Natural killer cell (primary cell): ENCODE measurements around the gene PTPN7. TPM values are rescaled to one million over a fixed set of nuclear protein-coding genes. Genes with fewer than 3 reads are reported as not detected.
"Not testable (repeated sequence)": the region's sequence is repeated elsewhere in the genome, so short reads cannot be mapped to it uniquely, and the experiment has no call there.

Experiments used
- ATAC-seq, 3 donors: fragments of 150-1000 bp in 2 of 3; fragments of 200-7000 bp in 1 of 3; cut with Tn5 transposase; 1 replicate in 1 of 3; 2 replicates in 2 of 3; pipeline ENCODE4 v1.10.0; 2021; ENCODE audit warnings: mild to moderate bottlenecking in 2 of 3, moderate library complexity in 2 of 3
- DNase-seq, 2 donors: peaks; one replicate each; pipeline versions ENCODE4 v3.0.0 to v3.0.0-alpha.2; 2013 to 2021; ENCODE audit warnings: mixed read lengths in 1 of 2
- H3K27ac ChIP-seq: one replicate; pipeline ENCODE4 v1.5.1; 2013; ENCODE audit warnings: mild to moderate bottlenecking, low read length
- H3K27me3 ChIP-seq: one replicate; pipeline ENCODE4 v1.6.1; 2013; ENCODE audit warnings: low read length; ENCODE audit not compliant: control insufficient read depth, insufficient read depth
- H3K36me3 ChIP-seq: one replicate; pipeline ENCODE4 v1.6.1; 2013; ENCODE audit warnings: low read length; ENCODE audit not compliant: control insufficient read depth, insufficient read depth
- H3K4me1 ChIP-seq: one replicate; pipeline ENCODE4 v1.6.1; 2013; ENCODE audit warnings: low read length; ENCODE audit not compliant: control insufficient read depth, insufficient read depth
- H3K4me3 ChIP-seq: one replicate; pipeline ENCODE4 v1.5.1; 2013; ENCODE audit warnings: low read length
- H3K9me3 ChIP-seq: one replicate; pipeline ENCODE4 v1.6.1; 2013; ENCODE audit warnings: low read length; ENCODE audit not compliant: control insufficient read depth, insufficient read depth
- H3K27ac Mint-ChIP-seq, 2 donors: one replicate each; pipeline ENCODE4 v1.8.0; 2022; ENCODE audit warnings: mild to moderate bottlenecking in 2 of 2, mixed read lengths in 2 of 2, moderate library complexity in 1 of 2
- H3K27me3 Mint-ChIP-seq, 2 donors: one replicate each; pipeline ENCODE4 v1.8.0; 2022; ENCODE audit warnings: low read depth in 2 of 2, mixed read lengths in 2 of 2
- H3K36me3 Mint-ChIP-seq: one replicate; pipeline ENCODE4 v1.8.0; 2022; ENCODE audit warnings: mixed read lengths
- H3K4me1 Mint-ChIP-seq, 2 donors: one replicate each; pipeline ENCODE4 v1.8.0; 2022; ENCODE audit warnings: mixed read lengths in 2 of 2
- H3K4me3 Mint-ChIP-seq: one replicate; pipeline ENCODE4 v1.8.0; 2022; ENCODE audit warnings: mild to moderate bottlenecking, moderate library complexity, mixed read lengths
- H3K9me3 Mint-ChIP-seq, 2 donors: one replicate each; pipeline ENCODE4 v1.8.0; 2022; ENCODE audit warnings: mixed read lengths in 2 of 2
- CTCF ChIP-seq: fragments of 200-600 bp; IDR thresholded peaks from one replicate; pipeline ENCODE4 v1.8.0; 2022; ENCODE audit warnings: antibody characterized with exemption
- whole genome bisulfite sequencing: methylation state at CpG from one replicate; pipeline ENCODE4 v1.1.7; 2013; ENCODE audit warnings: missing lambda C conversion rate; ENCODE audit not compliant: insufficient coverage; 5-methylcytosine and 5-hydroxymethylcytosine counted together
- intact Hi-C: fragments of 100-400 bp; cut with micrococcal nuclease; formaldehyde crosslinking; loops from one replicate; pipeline ENCODE4 v1.14.2; 2022
- total RNA-seq, 4 donors: library from RNA; stranded (reverse); fragments of 120-200 nt in 1 of 4; gene quantifications; one replicate each; pipeline versions ENCODE4 v1.2.3 to v1.2.4, GENCODE V29; 2013 to 2022

Gene PTPN7
- total RNA-seq, 3 donors from 2014 or later (not counting 1 experiment from before 2014, with no cell fraction given): 144 to 241 (median 196) TPM

- no peaks in the 10 kb centered on the region for H3K9me3 Mint-ChIP-seq
- no peaks in the 10 kb centered on the region for H3K36me3 Mint-ChIP-seq
- Histone ChIP-seq H3K4me1 (peaks cover 46% of the 10 kb centered on the region), H3K36me3 (no peaks in the 10 kb centered on the region), H3K9me3 (no peaks in the 10 kb centered on the region), H3K27me3 (peaks cover 13% of the 10 kb centered on the region), H3K27ac (no peak overlapping the region), H3K4me3 (peak overlapping the region; percentile 10)
- ATAC-seq (peak in 2 of 3 donors; percentile 22 to 27), DNase-seq (peak; percentile 63 to 76)
- TF ChIP-seq CTCF: peak; percentile 90
- 33% methylated on average over 18 of the region's 18 CpGs for WGBS
- peaks cover 0 to 15% of the 10 kb centered on the region in 2 donors for H3K27me3 Mint-ChIP-seq
- peaks cover 42 to 46% of the 10 kb centered on the region in 2 donors for H3K4me1 Mint-ChIP-seq
- intact Hi-C loops: loop anchor here (1.0 to 2.0 kb wide), 2 partner anchors 122 to 526 kb away; no protein-coding TSS in a partner anchor
- peak overlapping the region; percentile 83 for H3K4me3 Mint-ChIP-seq
- peak overlapping the region in 1 of 2 donors; percentile 48 for H3K27ac Mint-ChIP-seq
These were observed 32.6 kb upstream of the PTPN7 start for GRCh38 chr1:202192770-202193613.

GRCh38 chr1:202191391-202191790 is 31.0 kb upstream of the PTPN7 start:
- H3K27ac ChIP-seq, ATAC-seq, H3K9me3 Mint-ChIP-seq, H3K27ac Mint-ChIP-seq, intact Hi-C loops, H3K4me3 ChIP-seq, H3K36me3 ChIP-seq, H3K4me3 Mint-ChIP-seq, H3K9me3 ChIP-seq, H3K36me3 Mint-ChIP-seq, DNase-seq: not testable (repeated sequence)
- WGBS: 81% methylated on average over 10 of the region's 33 CpGs
- Mint-ChIP-seq H3K27me3 (peaks cover 0 to 18% of the 10 kb centered on the region in 2 donors), H3K4me1 (peaks cover 26 to 30% of the 10 kb centered on the region in 2 donors)
- peaks cover 30% of the 10 kb centered on the region for H3K4me1 ChIP-seq
- peaks cover 13% of the 10 kb centered on the region for H3K27me3 ChIP-seq

- no peaks in the 10 kb centered on the region for H3K36me3 ChIP-seq
- peaks cover 13% of the 10 kb centered on the region for H3K27me3 ChIP-seq
- H3K4me3 ChIP-seq: no peak overlapping the region
- H3K9me3 ChIP-seq: no peaks in the 10 kb centered on the region
- no peak for DNase-seq
- peaks cover 0 to 14% of the 10 kb centered on the region in 2 donors for H3K27me3 Mint-ChIP-seq
- H3K4me3 Mint-ChIP-seq: no peak overlapping the region
- no peak overlapping the region for H3K27ac Mint-ChIP-seq
- H3K27ac ChIP-seq: no peak overlapping the region
- ATAC-seq: no peak
- H3K4me1 Mint-ChIP-seq: peaks cover 15 to 17% of the 10 kb centered on the region in 2 donors
- H3K4me1 ChIP-seq: peaks cover 24% of the 10 kb centered on the region
- H3K9me3 Mint-ChIP-seq: no peaks in the 10 kb centered on the region
- no peak for TF ChIP-seq CTCF
- intact Hi-C loops: loop anchor here (1.0 kb wide), 2 partner anchors 46 to 125 kb away; no protein-coding TSS in a partner anchor
- 80% methylated on average over 7 of the region's 7 CpGs for WGBS
- H3K36me3 Mint-ChIP-seq: no peaks in the 10 kb centered on the region
These were observed 29.7 kb upstream of the PTPN7 start for GRCh38 chr1:202189918-202190715.
